GM23338 (cell line): ENCODE data around the gene CLDN9. TPM values are rescaled to one million over a fixed set of nuclear protein-coding genes. Genes with fewer than 3 reads are reported as not detected.

Experiments used
- ATAC-seq: fragments of 200-7000 bp; cut with Tn5 transposase; 3 replicates; pipeline ENCODE4 v1.9.1; 2020
- DNase-seq: peaks from one replicate; pipeline ENCODE4 v3.0.0-alpha.2; 2015; ENCODE audit warnings: low spot score
- H2AFZ ChIP-seq: fragments of 200-600 bp; sonication (generic); 2 replicates; pipeline ENCODE4 v1.8.0; 2016; ENCODE audit warnings: antibody characterized with exemption, mild to moderate bottlenecking, moderate library complexity
- H3F3A ChIP-seq: fragments of 200-600 bp; sonication (generic); replicated peaks from 2 replicates; pipeline ENCODE4 v1.8.0; 2017; ENCODE audit warnings: antibody characterized with exemption, mixed run types, low read depth
- H3K27ac ChIP-seq: fragments of 200-600 bp; sonication (generic); 2 replicates; pipeline ENCODE4 v1.6.1; 2016; ENCODE audit warnings: low read depth
- H3K27me3 ChIP-seq: fragments of 200-600 bp; sonication (generic); 2 replicates; pipeline ENCODE4 v1.8.0; 2016; ENCODE audit warnings: mild to moderate bottlenecking, mixed run types, moderate library complexity; ENCODE audit not compliant: insufficient read depth
- H3K36me3 ChIP-seq: fragments of 200-600 bp; sonication (generic); 2 replicates; pipeline ENCODE4 v1.8.0; 2016; ENCODE audit warnings: mild to moderate bottlenecking; ENCODE audit not compliant: insufficient read depth
- H3K4me1 ChIP-seq: fragments of 200-600 bp; sonication (generic); 2 replicates; pipeline ENCODE4 v1.8.0; 2016; ENCODE audit warnings: mild to moderate bottlenecking, moderate library complexity; ENCODE audit not compliant: insufficient read depth
- H3K4me2 ChIP-seq: fragments of 200-600 bp; sonication (generic); 2 replicates; pipeline ENCODE4 v1.7.1; 2017; ENCODE audit warnings: mixed run types
- H3K4me3 ChIP-seq: fragments of 200-600 bp; sonication (generic); 2 replicates; pipeline ENCODE4 v1.6.1; 2016; ENCODE audit warnings: mixed run types
- H3K79me2 ChIP-seq: fragments of 200-600 bp; sonication (generic); replicated peaks from 2 replicates; pipeline ENCODE4 v1.8.0; 2017; ENCODE audit warnings: mild to moderate bottlenecking; ENCODE audit not compliant: insufficient read depth
- H3K9me2 ChIP-seq: fragments of 200-600 bp; sonication (generic); 2 replicates; pipeline ENCODE4 v1.8.0; 2017; ENCODE audit not compliant: insufficient read depth
- H4K20me1 ChIP-seq: fragments of 200-600 bp; sonication (generic); replicated peaks from 2 replicates; pipeline ENCODE4 v1.8.0; 2017; ENCODE audit warnings: mild to moderate bottlenecking; ENCODE audit not compliant: insufficient read depth
- H3K27ac Mint-ChIP-seq: 2 replicates; pipeline ENCODE4 v1.8.0; 2020; ENCODE audit warnings: inconsistent platforms, mild to moderate bottlenecking, moderate library complexity, mixed read lengths
- H3K27me3 Mint-ChIP-seq: 3 replicates; pipeline ENCODE4 v1.8.0; 2022; ENCODE audit warnings: low read depth, mild to moderate bottlenecking, moderate library complexity, mixed read lengths, inconsistent platforms; ENCODE audit not compliant: insufficient read depth, poor library complexity
- H3K36me3 Mint-ChIP-seq: 3 replicates; pipeline ENCODE4 v1.8.0; 2021; ENCODE audit warnings: low read depth, mild to moderate bottlenecking, inconsistent platforms, moderate library complexity, mixed read lengths
- H3K4me1 Mint-ChIP-seq: 3 replicates; pipeline ENCODE4 v1.8.0; 2020; ENCODE audit warnings: mild to moderate bottlenecking, inconsistent platforms, mixed read lengths
- H3K4me3 Mint-ChIP-seq: 3 replicates; pipeline ENCODE4 v1.8.0; 2021; ENCODE audit warnings: moderate library complexity, mild to moderate bottlenecking, inconsistent platforms, mixed read lengths
- H3K9me3 Mint-ChIP-seq: 3 replicates; pipeline ENCODE4 v1.8.0; 2020; ENCODE audit warnings: moderate library complexity, mild to moderate bottlenecking, inconsistent platforms, mixed read lengths
- CREB1 ChIP-seq: fragments of 250-450 bp; sonication (Bioruptor Pico); IDR thresholded peaks from 2 replicates; pipeline ENCODE4 v1.5.0; 2020; ENCODE audit warnings: low read depth, mild to moderate bottlenecking, moderate library complexity
- EZH2 ChIP-seq: fragments of 200-600 bp; sonication (generic); IDR thresholded peaks from one replicate; pipeline ENCODE4 v1.8.0; 2017; ENCODE audit warnings: antibody characterized with exemption, mild to moderate bottlenecking, low read depth; ENCODE audit not compliant: unreplicated experiment
- NANOG ChIP-seq: IDR thresholded peaks from 2 replicates; pipeline ENCODE4 v1.6.1; 2016; ENCODE audit warnings: antibody characterized with exemption, borderline replicate concordance
- POLR2AphosphoS5 ChIP-seq: IDR thresholded peaks from 2 replicates; pipeline ENCODE4 v1.6.1; 2016; ENCODE audit warnings: antibody characterized with exemption, low read depth
- STAT1 ChIP-seq: IDR thresholded peaks from one replicate; pipeline ENCODE4 v1.6.1; 2016; ENCODE audit warnings: antibody characterized with exemption; ENCODE audit not compliant: unreplicated experiment
- ZNF114 ChIP-seq: fragments of 250-450 bp; sonication (Bioruptor Pico); IDR thresholded peaks from 2 replicates; pipeline ENCODE4 v1.5.0; 2020; ENCODE audit warnings: mild to moderate bottlenecking, moderate library complexity
- polyA plus RNA-seq: library from polyadenylated mRNA; unstranded; fragments of >200 nt; fragmentation: Nextera tagmentation; extraction: Ambion mirVana; gene quantifications from 2 replicates; pipeline ENCODE4 v1.2.1, GENCODE V29; 2016
- total RNA-seq: library from RNA; depleted of rRNA; stranded (reverse); fragments of >200 nt; shearing (Covaris generic); gene quantifications from 2 replicates; pipeline ENCODE4 v1.2.3, GENCODE V29; 2014
- TF ChIP-seq, protein P1 (sequence below): IDR thresholded peaks from 2 replicates; pipeline ENCODE4 v1.6.1; 2016; ENCODE audit warnings: antibody characterized with exemption
- TF ChIP-seq, protein P2 (sequence below): fragments of 250-450 bp; sonication (Bioruptor Pico); IDR thresholded peaks from 2 replicates; pipeline ENCODE4 v1.5.0; 2020; ENCODE audit warnings: mild to moderate bottlenecking, moderate library complexity
- TF ChIP-seq, protein P3 (sequence below): IDR thresholded peaks from one replicate; pipeline ENCODE4 v1.6.1; 2018; ENCODE audit warnings: antibody characterized with exemption; ENCODE audit not compliant: unreplicated experiment

CLDN9 gene
- total and polyA plus RNA-seq, 2 experiments from 2014 or later = 1.8 to 3.0 TPM

DNA sequence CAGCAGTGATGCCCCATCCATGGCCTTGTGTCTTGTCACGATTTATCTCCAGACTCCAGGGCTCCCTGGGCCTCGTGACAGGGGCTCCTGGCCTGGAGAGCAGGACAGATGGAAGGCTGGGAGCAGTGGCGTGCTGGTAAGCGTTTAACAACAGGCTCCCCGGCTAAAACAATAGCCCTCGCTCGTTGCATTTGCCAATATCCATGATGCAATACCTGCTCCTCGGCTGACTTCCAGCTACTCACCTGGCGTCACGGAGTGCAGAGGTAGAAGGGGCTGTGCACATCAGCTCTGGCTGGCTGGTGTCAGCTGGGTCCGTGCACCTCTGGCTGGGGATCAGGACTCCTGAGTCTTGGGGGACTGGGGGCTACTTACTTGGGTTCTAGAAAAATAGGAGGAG, 25.5 kb downstream of the CLDN9 start:
- H3K4me2 ChIP-seq = peak overlapping the region; percentile 65
- H3K27ac Mint-ChIP-seq = peak overlapping the region; percentile 96
- H3K4me3 ChIP-seq = 0 out of 2 replicates have a peak overlapping the region, but pooled peaks have one; percentile 20
- H2AFZ ChIP-seq = no peak overlapping the region
- DNase-seq = peak; percentile 89
- no peaks in the 10 kb centered on the region for H3K36me3 ChIP-seq
- peaks cover 15% of the 10 kb centered on the region; the same call in 1 of the 2 replicates for H3F3A ChIP-seq
- H3K27ac ChIP-seq = peak overlapping the region; percentile 64; the same call in 1 of the 2 replicates
- peak; percentile 25 for ATAC-seq
- peaks cover 18% of the 10 kb centered on the region for H3K27me3 Mint-ChIP-seq
- H3K4me1 Mint-ChIP-seq = peaks cover 22% of the 10 kb centered on the region
- H3K36me3 Mint-ChIP-seq = peaks cover 12% of the 10 kb centered on the region
- peaks cover 21% of the 10 kb centered on the region; the same call in 1 of the 2 replicates for H3K4me1 ChIP-seq
- H3K79me2 ChIP-seq = no peaks in the 10 kb centered on the region
- H3K4me3 Mint-ChIP-seq = peak overlapping the region; percentile 81; the same call in 1 of the 3 replicates
- H4K20me1 ChIP-seq = peaks cover 3% of the 10 kb centered on the region; the same call in 1 of the 2 replicates
- TF ChIP-seq POLR2AphosphoS5 = peak; percentile 44; the same call in 1 of the 2 replicates
- TF ChIP-seq, protein P1, sequence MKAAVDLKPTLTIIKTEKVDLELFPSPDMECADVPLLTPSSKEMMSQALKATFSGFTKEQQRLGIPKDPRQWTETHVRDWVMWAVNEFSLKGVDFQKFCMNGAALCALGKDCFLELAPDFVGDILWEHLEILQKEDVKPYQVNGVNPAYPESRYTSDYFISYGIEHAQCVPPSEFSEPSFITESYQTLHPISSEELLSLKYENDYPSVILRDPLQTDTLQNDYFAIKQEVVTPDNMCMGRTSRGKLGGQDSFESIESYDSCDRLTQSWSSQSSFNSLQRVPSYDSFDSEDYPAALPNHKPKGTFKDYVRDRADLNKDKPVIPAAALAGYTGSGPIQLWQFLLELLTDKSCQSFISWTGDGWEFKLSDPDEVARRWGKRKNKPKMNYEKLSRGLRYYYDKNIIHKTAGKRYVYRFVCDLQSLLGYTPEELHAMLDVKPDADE = no peak
- no peaks in the 10 kb centered on the region for H3K27me3 ChIP-seq
- peaks cover 4% of the 10 kb centered on the region; the same call in 2 of the 3 replicates for H3K9me3 Mint-ChIP-seq
- H3K9me2 ChIP-seq = no peaks in the 10 kb centered on the region

DNA sequence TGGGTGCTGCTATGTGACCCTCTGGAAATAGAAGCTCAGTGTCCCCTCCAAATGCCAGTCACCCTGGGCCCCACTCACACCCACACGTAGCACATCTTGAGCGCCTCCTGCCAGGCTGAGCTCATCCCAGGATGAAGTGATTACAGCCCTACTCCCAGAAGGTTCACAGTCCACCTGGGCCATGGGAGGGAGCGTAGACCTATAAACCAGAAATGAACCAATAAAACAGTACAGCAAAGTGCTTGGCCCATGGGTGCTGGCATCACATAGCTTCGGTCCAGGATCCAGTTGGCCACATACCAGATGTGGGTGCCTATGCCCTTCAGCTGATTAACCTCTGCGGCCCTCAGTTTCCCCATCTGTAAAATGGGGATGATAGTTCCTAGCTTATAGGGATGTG, 26.2 kb downstream of the CLDN9 start:
- H3F3A ChIP-seq = peaks cover 14% of the 10 kb centered on the region; the same call in 1 of the 2 replicates
- no peak for ATAC-seq
- Mint-ChIP-seq H3K27ac (no peak overlapping the region), H3K4me3 (no peak overlapping the region), H3K27me3 (peaks cover 14% of the 10 kb centered on the region), H3K9me3 (peaks cover 4% of the 10 kb centered on the region; the same call in 1 of the 3 replicates), H3K36me3 (peaks cover 14% of the 10 kb centered on the region), H3K4me1 (peaks cover 22% of the 10 kb centered on the region)
- peaks cover 21% of the 10 kb centered on the region; the same call in 1 of the 2 replicates for H3K4me1 ChIP-seq
- H4K20me1 ChIP-seq = peaks cover 3% of the 10 kb centered on the region; the same call in 1 of the 2 replicates
- H3K27ac ChIP-seq = no peak overlapping the region
- DNase-seq = no peak
- H3K9me2 ChIP-seq = no peaks in the 10 kb centered on the region
- H2AFZ ChIP-seq = no peak overlapping the region
- no peak overlapping the region for H3K4me3 ChIP-seq
- H3K4me2 ChIP-seq = peak overlapping the region; percentile 65
- no peaks in the 10 kb centered on the region; the same call in 1 of the 2 replicates for H3K79me2 ChIP-seq
- no peaks in the 10 kb centered on the region for H3K36me3 ChIP-seq
- peaks cover 2% of the 10 kb centered on the region; the same call in 1 of the 2 replicates for H3K27me3 ChIP-seq
- TF ChIP-seq, protein P1 = no peak
- TF ChIP-seq, protein P2, sequence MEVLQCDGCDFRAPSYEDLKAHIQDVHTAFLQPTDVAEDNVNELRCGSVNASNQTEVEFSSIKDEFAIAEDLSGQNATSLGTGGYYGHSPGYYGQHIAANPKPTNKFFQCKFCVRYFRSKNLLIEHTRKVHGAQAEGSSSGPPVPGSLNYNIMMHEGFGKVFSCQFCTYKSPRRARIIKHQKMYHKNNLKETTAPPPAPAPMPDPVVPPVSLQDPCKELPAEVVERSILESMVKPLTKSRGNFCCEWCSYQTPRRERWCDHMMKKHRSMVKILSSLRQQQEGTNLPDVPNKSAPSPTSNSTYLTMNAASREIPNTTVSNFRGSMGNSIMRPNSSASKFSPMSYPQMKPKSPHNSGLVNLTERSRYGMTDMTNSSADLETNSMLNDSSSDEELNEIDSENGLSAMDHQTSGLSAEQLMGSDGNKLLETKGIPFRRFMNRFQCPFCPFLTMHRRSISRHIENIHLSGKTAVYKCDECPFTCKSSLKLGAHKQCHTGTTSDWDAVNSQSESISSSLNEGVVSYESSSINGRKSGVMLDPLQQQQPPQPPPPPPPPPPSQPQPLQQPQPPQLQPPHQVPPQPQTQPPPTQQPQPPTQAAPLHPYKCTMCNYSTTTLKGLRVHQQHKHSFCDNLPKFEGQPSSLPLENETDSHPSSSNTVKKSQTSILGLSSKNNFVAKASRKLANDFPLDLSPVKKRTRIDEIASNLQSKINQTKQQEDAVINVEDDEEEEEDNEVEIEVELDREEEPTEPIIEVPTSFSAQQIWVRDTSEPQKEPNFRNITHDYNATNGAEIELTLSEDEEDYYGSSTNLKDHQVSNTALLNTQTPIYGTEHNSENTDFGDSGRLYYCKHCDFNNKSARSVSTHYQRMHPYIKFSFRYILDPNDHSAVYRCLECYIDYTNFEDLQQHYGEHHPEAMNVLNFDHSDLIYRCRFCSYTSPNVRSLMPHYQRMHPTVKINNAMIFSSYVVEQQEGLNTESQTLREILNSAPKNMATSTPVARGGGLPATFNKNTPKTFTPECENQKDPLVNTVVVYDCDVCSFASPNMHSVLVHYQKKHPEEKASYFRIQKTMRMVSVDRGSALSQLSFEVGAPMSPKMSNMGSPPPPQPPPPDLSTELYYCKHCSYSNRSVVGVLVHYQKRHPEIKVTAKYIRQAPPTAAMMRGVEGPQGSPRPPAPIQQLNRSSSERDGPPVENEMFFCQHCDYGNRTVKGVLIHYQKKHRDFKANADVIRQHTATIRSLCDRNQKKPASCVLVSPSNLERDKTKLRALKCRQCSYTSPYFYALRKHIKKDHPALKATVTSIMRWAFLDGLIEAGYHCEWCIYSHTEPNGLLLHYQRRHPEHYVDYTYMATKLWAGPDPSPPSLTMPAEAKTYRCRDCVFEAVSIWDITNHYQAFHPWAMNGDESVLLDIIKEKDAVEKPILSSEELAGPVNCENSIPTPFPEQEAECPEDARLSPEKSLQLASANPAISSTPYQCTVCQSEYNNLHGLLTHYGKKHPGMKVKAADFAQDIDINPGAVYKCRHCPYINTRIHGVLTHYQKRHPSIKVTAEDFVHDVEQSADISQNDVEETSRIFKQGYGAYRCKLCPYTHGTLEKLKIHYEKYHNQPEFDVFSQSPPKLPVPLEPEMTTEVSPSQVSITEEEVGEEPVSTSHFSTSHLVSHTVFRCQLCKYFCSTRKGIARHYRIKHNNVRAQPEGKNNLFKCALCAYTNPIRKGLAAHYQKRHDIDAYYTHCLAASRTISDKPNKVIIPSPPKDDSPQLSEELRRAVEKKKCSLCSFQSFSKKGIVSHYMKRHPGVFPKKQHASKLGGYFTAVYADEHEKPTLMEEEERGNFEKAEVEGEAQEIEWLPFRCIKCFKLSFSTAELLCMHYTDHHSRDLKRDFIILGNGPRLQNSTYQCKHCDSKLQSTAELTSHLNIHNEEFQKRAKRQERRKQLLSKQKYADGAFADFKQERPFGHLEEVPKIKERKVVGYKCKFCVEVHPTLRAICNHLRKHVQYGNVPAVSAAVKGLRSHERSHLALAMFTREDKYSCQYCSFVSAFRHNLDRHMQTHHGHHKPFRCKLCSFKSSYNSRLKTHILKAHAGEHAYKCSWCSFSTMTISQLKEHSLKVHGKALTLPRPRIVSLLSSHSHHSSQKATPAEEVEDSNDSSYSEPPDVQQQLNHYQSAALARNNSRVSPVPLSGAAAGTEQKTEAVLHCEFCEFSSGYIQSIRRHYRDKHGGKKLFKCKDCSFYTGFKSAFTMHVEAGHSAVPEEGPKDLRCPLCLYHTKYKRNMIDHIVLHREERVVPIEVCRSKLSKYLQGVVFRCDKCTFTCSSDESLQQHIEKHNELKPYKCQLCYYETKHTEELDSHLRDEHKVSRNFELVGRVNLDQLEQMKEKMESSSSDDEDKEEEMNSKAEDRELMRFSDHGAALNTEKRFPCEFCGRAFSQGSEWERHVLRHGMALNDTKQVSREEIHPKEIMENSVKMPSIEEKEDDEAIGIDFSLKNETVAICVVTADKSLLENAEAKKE (CRISPR knock-in tag) = no peak
- TF ChIP-seq STAT1 = no peak
- TF ChIP-seq, protein P3, sequence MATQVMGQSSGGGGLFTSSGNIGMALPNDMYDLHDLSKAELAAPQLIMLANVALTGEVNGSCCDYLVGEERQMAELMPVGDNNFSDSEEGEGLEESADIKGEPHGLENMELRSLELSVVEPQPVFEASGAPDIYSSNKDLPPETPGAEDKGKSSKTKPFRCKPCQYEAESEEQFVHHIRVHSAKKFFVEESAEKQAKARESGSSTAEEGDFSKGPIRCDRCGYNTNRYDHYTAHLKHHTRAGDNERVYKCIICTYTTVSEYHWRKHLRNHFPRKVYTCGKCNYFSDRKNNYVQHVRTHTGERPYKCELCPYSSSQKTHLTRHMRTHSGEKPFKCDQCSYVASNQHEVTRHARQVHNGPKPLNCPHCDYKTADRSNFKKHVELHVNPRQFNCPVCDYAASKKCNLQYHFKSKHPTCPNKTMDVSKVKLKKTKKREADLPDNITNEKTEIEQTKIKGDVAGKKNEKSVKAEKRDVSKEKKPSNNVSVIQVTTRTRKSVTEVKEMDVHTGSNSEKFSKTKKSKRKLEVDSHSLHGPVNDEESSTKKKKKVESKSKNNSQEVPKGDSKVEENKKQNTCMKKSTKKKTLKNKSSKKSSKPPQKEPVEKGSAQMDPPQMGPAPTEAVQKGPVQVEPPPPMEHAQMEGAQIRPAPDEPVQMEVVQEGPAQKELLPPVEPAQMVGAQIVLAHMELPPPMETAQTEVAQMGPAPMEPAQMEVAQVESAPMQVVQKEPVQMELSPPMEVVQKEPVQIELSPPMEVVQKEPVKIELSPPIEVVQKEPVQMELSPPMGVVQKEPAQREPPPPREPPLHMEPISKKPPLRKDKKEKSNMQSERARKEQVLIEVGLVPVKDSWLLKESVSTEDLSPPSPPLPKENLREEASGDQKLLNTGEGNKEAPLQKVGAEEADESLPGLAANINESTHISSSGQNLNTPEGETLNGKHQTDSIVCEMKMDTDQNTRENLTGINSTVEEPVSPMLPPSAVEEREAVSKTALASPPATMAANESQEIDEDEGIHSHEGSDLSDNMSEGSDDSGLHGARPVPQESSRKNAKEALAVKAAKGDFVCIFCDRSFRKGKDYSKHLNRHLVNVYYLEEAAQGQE = no peak
- TF ChIP-seq EZH2 = no peak
- no peak for TF ChIP-seq CREB1
- no peak for TF ChIP-seq NANOG
- no peak for TF ChIP-seq POLR2AphosphoS5
- no peak for TF ChIP-seq ZNF114
